SK-N-MC (cell line): ENCODE results near the gene PLPPR5.

Experiments
- DNase-seq: peaks from one replicate; pipeline ENCODE4 v3.0.0-alpha.2; 2011; ENCODE audit warnings: low read depth, low spot score
- H3K27ac ChIP-seq: fragments of 200-600 bp; sonication (generic); 2 replicates; pipeline ENCODE4 v1.5.1; 2016; ENCODE audit warnings: mixed run types
- H3K36me3 ChIP-seq: fragments of 200-600 bp; sonication (generic); 2 replicates; pipeline ENCODE4 v1.6.1; 2017; ENCODE audit warnings: antibody characterized with exemption, low read length, mixed read lengths; ENCODE audit not compliant: insufficient read depth
- H3K4me3 ChIP-seq: fragments of 200-600 bp; sonication (generic); 2 replicates; pipeline ENCODE4 v1.5.1; 2016
- H3K9ac ChIP-seq: fragments of 200-600 bp; sonication (generic); 2 replicates; pipeline ENCODE4 v1.8.0; 2017; ENCODE audit warnings: mixed run types, mixed read lengths; ENCODE audit not compliant: insufficient read length
- H3K9me3 ChIP-seq: fragments of 200-600 bp; sonication (generic); 2 replicates; pipeline ENCODE4 v1.6.1; 2017; ENCODE audit warnings: low read depth, mild to moderate bottlenecking, antibody characterized with exemption, low read length, moderate library complexity, mixed read lengths
- EZH2 ChIP-seq: fragments of 200-600 bp; sonication (generic); IDR thresholded peaks from one replicate; pipeline ENCODE4 v1.6.1; 2017; ENCODE audit warnings: antibody characterized with exemption
- FOXP2 ChIP-seq: optimal IDR thresholded peaks from 2 replicates; pipeline ENCODE3; 2011; ENCODE audit warnings: mild to moderate bottlenecking, moderate library complexity; ENCODE audit not compliant: insufficient read depth; ENCODE audit errors: extremely low read length, control extremely low read depth
- POLR2AphosphoS5 ChIP-seq: IDR thresholded peaks from 2 replicates; pipeline ENCODE4 v1.6.1; 2012; ENCODE audit warnings: mild to moderate bottlenecking, low read depth, low read length, borderline replicate concordance

Gene PLPPR5

DNA sequence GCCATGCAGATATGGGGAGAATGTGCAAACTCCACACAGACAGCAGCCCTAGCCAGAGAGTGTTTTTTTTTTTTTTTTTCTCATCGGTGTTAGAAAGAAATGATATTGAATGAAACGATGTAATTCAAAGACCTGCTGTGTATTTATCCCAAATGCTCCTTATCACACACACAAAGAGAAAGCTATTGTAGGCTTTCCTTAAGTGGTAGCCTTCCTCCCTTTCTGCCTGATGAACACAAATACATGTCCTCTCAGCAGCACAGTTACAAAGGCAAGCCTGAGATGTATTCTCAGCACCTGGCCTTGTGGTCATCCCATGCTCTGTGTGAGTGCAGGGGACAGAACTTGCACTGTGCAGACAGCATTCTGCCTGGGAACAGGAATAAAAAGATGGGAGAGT lies 93.8 kb downstream of the PLPPR5 start:
- H3K4me3 ChIP-seq: no peak overlapping the region
- H3K27ac ChIP-seq: no peak overlapping the region
- no peaks in the 10 kb centered on the region for H3K9me3 ChIP-seq
- H3K9ac ChIP-seq: no peak overlapping the region
- DNase-seq: no peak
- H3K36me3 ChIP-seq: no peaks in the 10 kb centered on the region
- TF ChIP-seq EZH2: no peak
- no peak for TF ChIP-seq POLR2AphosphoS5
- no peak for TF ChIP-seq FOXP2

DNA sequence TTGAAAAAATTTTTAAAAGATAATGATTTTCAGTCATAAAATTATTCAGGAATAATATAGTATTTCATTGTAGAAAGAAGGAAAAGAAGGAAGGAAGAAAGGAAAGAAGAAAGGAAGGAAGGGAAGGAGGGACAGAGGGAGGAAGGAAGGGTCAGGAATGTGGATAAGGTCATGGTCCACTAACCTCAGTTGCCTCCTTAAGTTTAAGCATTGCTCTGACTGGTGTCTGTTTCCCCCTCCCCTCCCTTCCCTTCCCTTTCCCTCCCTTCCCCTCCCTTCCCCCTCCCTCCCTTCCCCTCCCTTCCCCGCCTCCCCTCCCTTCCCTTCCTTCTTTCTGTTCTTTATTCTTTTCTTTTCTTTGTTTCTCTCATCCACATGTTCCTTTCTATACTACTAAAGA lies 95.7 kb downstream of the PLPPR5 start:
- no peak for DNase-seq
- Histone ChIP-seq H3K4me3 (no peak overlapping the region), H3K27ac (no peak overlapping the region), H3K9ac (no peak overlapping the region), H3K36me3 (no peaks in the 10 kb centered on the region), H3K9me3 (no peaks in the 10 kb centered on the region)
- TF ChIP-seq FOXP2 (no peak), POLR2AphosphoS5 (no peak), EZH2 (no peak)

GRCh38 chr1:98906809-98907208 lies 97.9 kb downstream of the PLPPR5 start:
- Histone ChIP-seq H3K4me3 (no peak overlapping the region), H3K27ac (no peak overlapping the region), H3K9me3 (no peaks in the 10 kb centered on the region), H3K36me3 (no peaks in the 10 kb centered on the region), H3K9ac (no peak overlapping the region)
- no peak for DNase-seq
- TF ChIP-seq POLR2AphosphoS5: no peak
- no peak for TF ChIP-seq EZH2
- TF ChIP-seq FOXP2: no peak

DNA sequence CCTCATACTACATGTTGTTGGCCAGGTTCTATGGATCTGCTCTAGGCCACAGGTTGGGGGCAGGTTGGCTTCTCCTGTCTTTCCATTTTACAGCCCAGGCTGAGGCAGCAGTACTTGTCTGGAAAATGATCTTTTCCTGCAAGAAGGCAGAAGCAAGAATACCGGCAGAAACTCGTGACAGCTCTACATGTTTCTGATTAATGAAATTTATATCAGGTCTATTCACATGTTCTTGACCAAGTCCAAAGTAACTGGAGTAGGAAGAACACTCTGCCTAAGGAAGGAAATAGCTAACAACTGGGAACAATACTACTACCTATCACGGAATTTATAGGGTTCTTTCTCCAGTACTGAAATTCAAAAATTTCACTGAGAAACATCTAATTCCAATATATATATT lies 98.3 kb downstream of the PLPPR5 start:
- H3K9ac ChIP-seq: no peak overlapping the region
- no peak overlapping the region for H3K4me3 ChIP-seq
- H3K27ac ChIP-seq: no peak overlapping the region
- TF ChIP-seq EZH2 (no peak), POLR2AphosphoS5 (no peak), FOXP2 (no peak)
- no peaks in the 10 kb centered on the region for H3K9me3 ChIP-seq
- no peaks in the 10 kb centered on the region for H3K36me3 ChIP-seq
- no peak for DNase-seq

DNA sequence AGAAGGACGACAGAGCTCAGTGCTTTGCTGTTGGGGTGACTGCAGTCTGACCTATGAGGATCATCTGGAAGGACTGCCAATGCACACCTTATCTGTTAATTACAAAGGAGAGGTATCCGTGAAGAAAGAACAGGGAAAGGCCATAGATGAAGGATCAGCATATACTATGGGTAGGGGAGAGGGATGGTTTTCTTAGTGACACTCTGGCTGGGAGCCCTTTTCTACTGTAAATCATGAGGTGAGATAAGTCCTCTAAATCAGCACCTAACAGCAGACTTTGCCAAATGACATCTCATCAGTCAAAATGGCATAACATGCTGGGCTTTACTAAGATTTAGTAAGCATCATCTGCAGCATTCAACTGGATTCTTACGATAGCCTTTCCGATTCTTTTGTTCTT lies 100.0 kb downstream of the PLPPR5 start:
- TF ChIP-seq FOXP2 (no peak), EZH2 (no peak)
- Histone ChIP-seq H3K36me3 (no peaks in the 10 kb centered on the region), H3K27ac (no peak overlapping the region), H3K9ac (no peak overlapping the region), H3K9me3 (no peaks in the 10 kb centered on the region), H3K4me3 (no peak overlapping the region)
- no peak for DNase-seq

DNA sequence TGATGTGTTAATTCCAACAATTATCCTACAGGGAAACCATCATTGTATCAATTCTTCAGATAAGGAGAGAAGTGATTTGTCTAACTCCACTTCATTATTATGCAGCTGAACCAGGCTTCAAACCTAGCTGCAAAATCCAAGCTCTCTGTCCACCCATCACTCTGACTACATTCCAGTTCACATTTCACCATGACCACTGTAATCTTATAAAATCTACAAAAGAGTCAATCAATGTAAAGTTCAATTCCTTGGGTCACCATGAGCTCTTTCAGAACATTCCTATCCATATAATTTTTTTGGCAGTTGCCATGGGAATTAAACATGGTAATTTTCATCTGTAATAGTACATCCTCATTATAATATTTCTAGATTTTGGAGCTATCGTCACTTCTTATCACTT lies 100.9 kb downstream of the PLPPR5 start:
- Histone ChIP-seq H3K4me3 (peak overlapping the region; percentile 51; the same call in 1 of the 2 replicates), H3K27ac (peak overlapping the region; percentile 90), H3K9me3 (no peaks in the 10 kb centered on the region), H3K36me3 (no peaks in the 10 kb centered on the region), H3K9ac (no peak overlapping the region)
- no peak for TF ChIP-seq EZH2
- TF ChIP-seq FOXP2: no peak
- no peak for TF ChIP-seq POLR2AphosphoS5
- DNase-seq: no peak

DNA sequence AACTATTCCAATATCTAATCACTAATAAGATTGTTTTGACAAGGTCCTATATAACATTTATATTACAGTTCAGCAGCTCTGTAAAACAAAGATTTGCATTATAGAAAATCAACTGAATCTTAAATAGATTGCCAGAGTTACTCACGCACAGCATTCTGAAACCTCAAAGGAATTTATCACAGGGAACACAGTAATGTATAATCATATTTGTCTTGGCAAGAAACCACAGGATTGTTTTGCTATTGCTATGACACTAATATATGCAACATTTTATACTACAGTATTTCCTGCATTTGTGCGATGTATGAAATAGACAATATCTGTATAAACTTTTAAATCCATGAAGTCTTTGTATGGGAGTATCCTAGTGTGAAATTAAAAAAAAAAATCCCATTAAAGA lies 101.4 kb downstream of the PLPPR5 start:
- Histone ChIP-seq H3K36me3 (no peaks in the 10 kb centered on the region), H3K9me3 (no peaks in the 10 kb centered on the region), H3K4me3 (peak overlapping the region; percentile 51; the same call in 1 of the 2 replicates), H3K9ac (no peak overlapping the region), H3K27ac (peak overlapping the region; percentile 90)
- TF ChIP-seq POLR2AphosphoS5: no peak; the same call in 1 of the 2 replicates
- TF ChIP-seq EZH2: no peak
- peak; percentile 9 for TF ChIP-seq FOXP2
- DNase-seq: peak; percentile 85

GRCh38 chr1:98898940-98899339 lies 105.7 kb downstream of the PLPPR5 start:
- TF ChIP-seq FOXP2 (no peak), EZH2 (no peak), POLR2AphosphoS5 (no peak)
- Histone ChIP-seq H3K4me3 (no peak overlapping the region), H3K27ac (peak overlapping the region; percentile 70), H3K36me3 (no peaks in the 10 kb centered on the region), H3K9me3 (no peaks in the 10 kb centered on the region), H3K9ac (peak overlapping the region; percentile 1)
- DNase-seq: no peak

- H3K36me3 ChIP-seq: no peaks in the 10 kb centered on the region
- DNase-seq: no peak
- no peak overlapping the region for H3K4me3 ChIP-seq
- H3K9me3 ChIP-seq: no peaks in the 10 kb centered on the region
- TF ChIP-seq FOXP2 (no peak), EZH2 (no peak), POLR2AphosphoS5 (no peak)
- H3K27ac ChIP-seq: no peak overlapping the region
- H3K9ac ChIP-seq: no peak overlapping the region
Measured at GRCh38 chr1:98897479-98897878, 107.2 kb downstream of the PLPPR5 start.
